Measurements from ENCODE around the gene MYL7. TPM values are rescaled to one million over a fixed set of nuclear protein-coding genes. Genes with fewer than 3 reads are reported as not detected.

Gene MYL7
- total RNA-seq, 4 donors from 2014 or later: not detected

DNA sequence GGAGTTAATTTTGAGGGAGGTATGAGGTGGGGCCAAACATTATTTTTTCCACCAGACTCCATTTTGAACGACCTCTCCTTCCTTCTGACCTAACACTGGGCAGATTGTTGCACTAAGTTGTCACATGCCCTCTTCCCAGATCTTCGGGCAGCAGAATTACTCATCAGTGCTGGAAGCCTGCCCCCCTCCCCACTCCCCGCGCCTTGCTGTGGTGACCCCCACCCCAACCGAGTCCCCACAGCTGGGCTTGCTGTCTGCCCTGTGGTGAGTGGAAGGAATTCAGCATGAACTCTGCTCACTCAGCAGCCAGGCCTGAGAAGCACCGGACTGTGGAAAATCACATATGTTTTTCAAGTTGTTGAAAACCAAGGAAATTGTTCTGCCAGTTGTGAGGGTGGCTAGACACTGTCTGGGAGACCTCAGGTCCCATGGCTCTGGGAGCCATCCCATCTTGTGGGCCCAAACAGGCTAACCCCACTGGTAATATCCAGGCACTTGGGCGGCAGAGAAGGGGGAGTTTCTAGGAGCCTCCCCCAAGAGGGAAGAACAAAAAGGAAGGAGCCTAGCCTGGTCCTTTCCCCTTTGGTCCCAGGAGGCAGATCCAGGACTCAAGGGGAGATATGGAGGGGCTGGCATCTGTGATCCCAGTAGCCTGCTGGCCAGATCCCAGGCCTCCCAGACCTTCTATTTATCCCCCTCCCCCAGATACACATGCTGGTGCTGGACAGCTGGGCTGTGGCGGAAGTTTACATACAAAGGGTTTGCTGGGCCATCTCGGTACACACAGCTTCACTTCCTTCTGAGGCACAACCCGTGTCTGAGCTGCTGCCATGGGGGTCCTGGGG is 40.5 kb downstream of the MYL7 start:
- 60 to 63% methylated on average over 9 to 10 of the region's 10 CpGs for WGBS, 2 donors
- H3K27ac ChIP-seq: peak overlapping the region; percentile 50 to 72 (median 53)
- no peak overlapping the region for H3K4me3 ChIP-seq (replicated peaks in 1 of 3)
- no peaks in the 10 kb centered on the region for H3K27me3 ChIP-seq
- H3K4me1 ChIP-seq: peaks cover 0 to 13% of the 10 kb centered on the region in 2 donors
- no peak for DNase-seq
- no peaks in the 10 kb centered on the region for H3K36me3 ChIP-seq
- TF ChIP-seq, protein P1, sequence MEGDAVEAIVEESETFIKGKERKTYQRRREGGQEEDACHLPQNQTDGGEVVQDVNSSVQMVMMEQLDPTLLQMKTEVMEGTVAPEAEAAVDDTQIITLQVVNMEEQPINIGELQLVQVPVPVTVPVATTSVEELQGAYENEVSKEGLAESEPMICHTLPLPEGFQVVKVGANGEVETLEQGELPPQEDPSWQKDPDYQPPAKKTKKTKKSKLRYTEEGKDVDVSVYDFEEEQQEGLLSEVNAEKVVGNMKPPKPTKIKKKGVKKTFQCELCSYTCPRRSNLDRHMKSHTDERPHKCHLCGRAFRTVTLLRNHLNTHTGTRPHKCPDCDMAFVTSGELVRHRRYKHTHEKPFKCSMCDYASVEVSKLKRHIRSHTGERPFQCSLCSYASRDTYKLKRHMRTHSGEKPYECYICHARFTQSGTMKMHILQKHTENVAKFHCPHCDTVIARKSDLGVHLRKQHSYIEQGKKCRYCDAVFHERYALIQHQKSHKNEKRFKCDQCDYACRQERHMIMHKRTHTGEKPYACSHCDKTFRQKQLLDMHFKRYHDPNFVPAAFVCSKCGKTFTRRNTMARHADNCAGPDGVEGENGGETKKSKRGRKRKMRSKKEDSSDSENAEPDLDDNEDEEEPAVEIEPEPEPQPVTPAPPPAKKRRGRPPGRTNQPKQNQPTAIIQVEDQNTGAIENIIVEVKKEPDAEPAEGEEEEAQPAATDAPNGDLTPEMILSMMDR (IDR thresholded peaks at IDR 0.05): no peak
- no peak for TF ChIP-seq POLR2A (IDR thresholded peaks at IDR 0.05)
- no peaks in the 10 kb centered on the region for H3K9me3 ChIP-seq
- intact Hi-C loops (cut with DNase I): no loop called here

DNA sequence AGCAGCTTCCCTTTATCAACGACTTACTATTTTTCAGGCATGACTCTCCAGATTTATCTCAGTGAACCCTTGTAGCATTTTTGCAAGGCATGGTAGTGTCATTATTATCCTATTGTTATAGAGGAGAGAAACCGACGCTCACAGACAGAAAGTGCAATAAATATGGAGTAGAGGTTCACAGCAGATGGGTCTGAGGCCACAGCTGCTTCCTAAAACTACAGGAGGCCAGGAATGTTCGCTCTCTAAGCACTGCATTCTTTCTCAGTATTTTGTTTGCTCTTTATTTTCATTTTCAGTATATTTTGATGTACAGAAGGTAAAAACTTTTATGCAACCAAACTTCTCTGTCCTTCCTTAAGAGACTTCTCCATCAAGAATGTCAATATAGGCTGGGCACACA is 41.5 kb downstream of the MYL7 start:
- no peaks in the 10 kb centered on the region for H3K27me3 ChIP-seq
- intact Hi-C loops (cut with DNase I): no loop called here
- H3K27ac ChIP-seq: no peak overlapping the region
- H3K4me3 ChIP-seq (replicated peaks in 1 of 3): no peak overlapping the region
- no peaks in the 10 kb centered on the region for H3K36me3 ChIP-seq
- H3K4me1 ChIP-seq: peaks cover 0 to 8% of the 10 kb centered on the region in 2 donors
- 76 to 78% methylated on average over 4 of the region's 4 CpGs for WGBS, 2 donors
- TF ChIP-seq POLR2A (IDR thresholded peaks at IDR 0.05): no peak
- TF ChIP-seq, protein P1 (IDR thresholded peaks at IDR 0.05): no peak
- no peak for DNase-seq
- H3K9me3 ChIP-seq: no peaks in the 10 kb centered on the region

GRCh38 chr7:44098092-44099068 is 42.8 kb downstream of the MYL7 start:
- H3K4me1 ChIP-seq: peaks cover 0 to 4% of the 10 kb centered on the region in 2 donors
- intact Hi-C loops (cut with DNase I): no loop called here
- TF ChIP-seq POLR2A (IDR thresholded peaks at IDR 0.05): no peak
- TF ChIP-seq, protein P1 (IDR thresholded peaks at IDR 0.05): no peak
- WGBS, 2 donors: 90 to 94% methylated on average over 6 of the region's 6 CpGs
- no peak for DNase-seq
- H3K27me3 ChIP-seq: no peaks in the 10 kb centered on the region
- no peaks in the 10 kb centered on the region for H3K9me3 ChIP-seq
- no peak overlapping the region for H3K4me3 ChIP-seq (replicated peaks in 1 of 3)
- no peak overlapping the region for H3K27ac ChIP-seq
- no peaks in the 10 kb centered on the region for H3K36me3 ChIP-seq

- Histone ChIP-seq H3K36me3 (no peaks in the 10 kb centered on the region), H3K27me3 (no peaks in the 10 kb centered on the region), H3K4me3 (replicated peaks in 1 of 3) (no peak overlapping the region), H3K27ac (no peak overlapping the region), H3K4me1 (no peaks in the 10 kb centered on the region), H3K9me3 (no peaks in the 10 kb centered on the region)
- 85 to 87% methylated on average over 9 of the region's 9 CpGs for WGBS, 2 donors
- TF ChIP-seq POLR2A (IDR thresholded peaks at IDR 0.05): no peak
- TF ChIP-seq, protein P1 (IDR thresholded peaks at IDR 0.05): no peak
- no peak for DNase-seq
- intact Hi-C loops (cut with DNase I): no loop called here
These were observed 43.8 kb downstream of the MYL7 start for GRCh38 chr7:44097064-44097932.

Data from thyroid gland (tissue), 4 donors.